SK-N-SH (cell line): ENCODE measurements around the gene CELF2. TPM values are rescaled to one million over a fixed set of nuclear protein-coding genes. Genes with fewer than 3 reads are reported as not detected.

Experiments
- CTCF ChIA-PET: fragments of 300-600, 350-600 bp; formaldehyde crosslinking; extraction: SDS; loops from one replicate; lab custom pipeline; 2021; lab: Yijun Ruan, JAX
- POLR2A ChIA-PET: fragments of 350-600 bp; sonication (Branson Sonifier 250); formaldehyde crosslinking; extraction: SDS; loops from one replicate; lab custom pipeline; 2020; ENCODE audit warnings: antibody characterized with exemption, inconsistent platforms; lab: Yijun Ruan, JAX
- DNase-seq: peaks from one replicate; pipeline ENCODE4 v3.0.0; 2012
- H2AFZ ChIP-seq: fragments of 200-600 bp; sonication (generic); 2 replicates; pipeline ENCODE4 v1.8.1; 2016; ENCODE audit warnings: antibody characterized with exemption, mild to moderate bottlenecking, low read depth
- H3F3A ChIP-seq: fragments of 200-600 bp; sonication (generic); replicated peaks from 2 replicates; pipeline ENCODE3; 2016; ENCODE audit warnings: antibody characterized with exemption, mild to moderate bottlenecking; ENCODE audit not compliant: insufficient read depth
- H3K27ac ChIP-seq, 2 experiments: fragments of 200-500 bp in 1 of 2; fragments of 200-600 bp in 1 of 2; sonication (Bioruptor generic) in 1 of 2; sonication (generic), shearing (Covaris generic) in 1 of 2; 2 replicates each; pipeline versions ENCODE4 v1.5.1 to v1.6.1; 2014 to 2016; ENCODE audit warnings: low read depth in 2 of 2, inconsistent platforms in 1 of 2, low read length in 1 of 2, mild to moderate bottlenecking in 1 of 2, mixed read lengths in 1 of 2
- H3K27me3 ChIP-seq: fragments of 200-600 bp; sonication (generic), shearing (Covaris generic); 2 replicates; pipeline ENCODE4 v1.6.1; 2016; ENCODE audit warnings: mixed run types; ENCODE audit not compliant: insufficient read depth
- H3K36me3 ChIP-seq, 2 experiments: fragments of 200-500 bp in 1 of 2; fragments of 200-600 bp in 1 of 2; sonication (Bioruptor generic) in 1 of 2; sonication (generic) in 1 of 2; replicated peaks in 1 of 2; 2 replicates each; pipeline versions ENCODE3 to v1.5.1; 2014 to 2016; ENCODE audit warnings: low read length in 1 of 2, mild to moderate bottlenecking in 1 of 2; ENCODE audit not compliant: insufficient read depth in 2 of 2, control insufficient read depth in 1 of 2
- H3K4me1 ChIP-seq, 2 experiments: fragments of 200-500 bp in 1 of 2; fragments of 200-600 bp in 1 of 2; sonication (Bioruptor generic) in 1 of 2; sonication (generic), shearing (Covaris generic) in 1 of 2; 2 replicates each; pipeline versions ENCODE4 v1.5.1 to v1.6.1; 2014 to 2016; ENCODE audit warnings: low read depth in 1 of 2, low read length in 1 of 2, mixed run types in 1 of 2; ENCODE audit not compliant: insufficient read depth in 2 of 2, control insufficient read depth in 1 of 2
- H3K4me2 ChIP-seq: fragments of 200-600 bp; sonication (generic), shearing (Covaris generic); 2 replicates; pipeline ENCODE4 v1.6.1; 2017; ENCODE audit warnings: mixed run types
- H3K4me3 ChIP-seq, 2 experiments: fragments of 200-500 bp in 1 of 2; fragments of 200-600 bp in 1 of 2; sonication (Bioruptor generic) in 1 of 2; sonication (generic), shearing (Covaris generic) in 1 of 2; 2 replicates each; pipeline versions ENCODE4 v1.5.1 to v1.8.1; 2014 to 2016; ENCODE audit warnings: low read depth in 2 of 2, inconsistent platforms in 1 of 2, low read length in 1 of 2, mild to moderate bottlenecking in 1 of 2, mixed read lengths in 1 of 2, moderate library complexity in 1 of 2
- H3K79me2 ChIP-seq: fragments of 200-600 bp; sonication (generic); 2 replicates; pipeline ENCODE4 v1.8.1; 2017; ENCODE audit warnings: mild to moderate bottlenecking; ENCODE audit not compliant: insufficient read depth
- H3K9ac ChIP-seq: fragments of 200-600 bp; sonication (generic); 2 replicates; pipeline ENCODE4 v1.6.1; 2017; ENCODE audit warnings: mixed run types
- H3K9me2 ChIP-seq: fragments of 200-600 bp; sonication (generic); 2 replicates; pipeline ENCODE4 v1.6.1; 2017; ENCODE audit warnings: mixed run types
- H3K9me3 ChIP-seq: fragments of 200-600 bp; sonication (generic); 2 replicates; pipeline ENCODE4 v1.6.1; 2017; ENCODE audit warnings: mixed run types, mild to moderate bottlenecking, moderate library complexity
- H4K20me1 ChIP-seq: fragments of 200-600 bp; sonication (generic); 2 replicates; pipeline ENCODE4 v1.6.1; 2017; ENCODE audit warnings: mild to moderate bottlenecking, mixed run types; ENCODE audit not compliant: insufficient read depth
- CTCF ChIP-seq: fragments of 200-600 bp; sonication (generic); IDR thresholded peaks from 2 replicates; pipeline ENCODE4 v1.6.1; 2017; ENCODE audit warnings: antibody characterized with exemption, mild to moderate bottlenecking, moderate library complexity
- ELF1 ChIP-seq: IDR thresholded peaks from 2 replicates; pipeline ENCODE4 v1.4.0; 2012
- EP300 ChIP-seq, 2 experiments: IDR thresholded peaks; 2 replicates each; pipeline versions ENCODE4 v1.4.0 to v1.6.1; 2012; ENCODE audit warnings: borderline replicate concordance in 1 of 2, low read depth in 1 of 2, low read length in 1 of 2
- EZH2phosphoT487 ChIP-seq: fragments of 200-600 bp; sonication (generic); IDR thresholded peaks from 2 replicates; pipeline ENCODE4 v1.6.1; 2017; ENCODE audit warnings: low read depth, mixed run types, mild to moderate bottlenecking, antibody characterized with exemption, moderate library complexity, borderline replicate concordance
- FOXJ3 ChIP-seq: sonication (generic); formaldehyde crosslinking; IDR thresholded peaks from 2 replicates; pipeline ENCODE4 v1.5.1; 2020; ENCODE audit warnings: mild to moderate bottlenecking, missing genetic modification reagents
- FOXM1 ChIP-seq: IDR thresholded peaks from 2 replicates; pipeline ENCODE4 v1.4.0; 2012; ENCODE audit warnings: low read depth, mild to moderate bottlenecking
- GABPA ChIP-seq: IDR thresholded peaks from 2 replicates; pipeline ENCODE4 v1.4.0; 2012; ENCODE audit warnings: low read depth, mild to moderate bottlenecking
- GATA2 ChIP-seq: sonication (generic); formaldehyde crosslinking; IDR thresholded peaks from 2 replicates; pipeline ENCODE4 v1.5.0; 2020; ENCODE audit warnings: mild to moderate bottlenecking, missing genetic modification reagents
- JUND ChIP-seq: IDR thresholded peaks from 2 replicates; pipeline ENCODE4 v1.4.0; 2012
- MAX ChIP-seq: IDR thresholded peaks from 2 replicates; pipeline ENCODE4 v1.4.0; 2012; ENCODE audit warnings: low read depth
- MXI1 ChIP-seq: IDR thresholded peaks from 2 replicates; pipeline ENCODE4 v1.6.1; 2012; ENCODE audit warnings: mild to moderate bottlenecking, low read depth, low read length, improper control_type of control experiment
- PBX3 ChIP-seq: IDR thresholded peaks from 2 replicates; pipeline ENCODE4; 2012
- POLR2AphosphoS5 ChIP-seq: IDR thresholded peaks from 2 replicates; pipeline ENCODE4 v1.6.1; 2012; ENCODE audit warnings: low read depth, low read length
- RCOR1 ChIP-seq: fragments of 150-350 bp; IDR thresholded peaks from 2 replicates; pipeline ENCODE4 v1.6.1; 2017; ENCODE audit warnings: antibody characterized with exemption, low read length
- REST ChIP-seq: IDR thresholded peaks from 2 replicates; pipeline ENCODE4 v1.6.1; 2012; ENCODE audit warnings: mild to moderate bottlenecking, low read depth, low read length, moderate library complexity
- RXRA ChIP-seq: IDR thresholded peaks from 2 replicates; pipeline ENCODE4 v1.4.0; 2012; ENCODE audit warnings: low read depth, mild to moderate bottlenecking, borderline replicate concordance
- USF1 ChIP-seq: IDR thresholded peaks from 2 replicates; pipeline ENCODE4 v1.4.0; 2012; ENCODE audit warnings: low read depth, borderline replicate concordance
- YY1 ChIP-seq: IDR thresholded peaks from 2 replicates; pipeline ENCODE4 v1.4.0; 2012; ENCODE audit warnings: low read depth, mild to moderate bottlenecking
- ZBTB33 ChIP-seq: IDR thresholded peaks from 2 replicates; pipeline ENCODE4 v1.4.0; 2012; ENCODE audit warnings: low read depth, borderline replicate concordance
- whole genome bisulfite sequencing: methylation state at CpG from one replicate; pipeline ENCODE4 v1.1.6; 2017; ENCODE audit warnings: low lambda C conversion rate; 5-methylcytosine and 5-hydroxymethylcytosine counted together
- polyA plus RNA-seq, 3 experiments: library from polyadenylated mRNA; depleted of rRNA; stranded (reverse); fragments of >200 nt; gene quantifications; 2 replicates each; pipeline ENCODE4 v1.2.3, GENCODE V29; 2012

The CELF2 gene
- polyA plus RNA-seq, 1 of the 3 experiments (the other 2 are of a cell fraction): 0.03 TPM

- no peak overlapping the region for H3K9ac ChIP-seq
- H3K9me2 ChIP-seq: no peaks in the 10 kb centered on the region
- H3K9me3 ChIP-seq: no peaks in the 10 kb centered on the region
- POLR2A ChIA-PET: no interaction called here
- H3K4me3 ChIP-seq: no peak overlapping the region
- H3K4me1 ChIP-seq: no peaks in the 10 kb centered on the region
- TF ChIP-seq USF1 (no peak), EP300 (IDR thresholded peaks at IDR 0.05; ENCODE audit: borderline replicate concordance in 1 of 2, low read depth in 1 of 2, low read length in 1 of 2) (no peak), GATA2 (CRISPR knock-in tag) (no peak), GABPA (no peak), FOXM1 (no peak), MAX (no peak), REST (no peak), RXRA (no peak), CTCF (no peak), ZBTB33 (no peak), PBX3 (no peak), EZH2phosphoT487 (no peak), JUND (no peak), MXI1 (no peak), YY1 (no peak), ELF1 (no peak), RCOR1 (no peak), POLR2AphosphoS5 (no peak), FOXJ3 (CRISPR knock-in tag) (no peak)
- no peak overlapping the region for H3K27ac ChIP-seq
- WGBS: 40% methylated on average over 7 of the region's 7 CpGs
- no peak overlapping the region for H3K4me2 ChIP-seq
- no peak overlapping the region for H2AFZ ChIP-seq
- H3K36me3 ChIP-seq: no peaks in the 10 kb centered on the region
- no peaks in the 10 kb centered on the region for H3K27me3 ChIP-seq
- no peak for DNase-seq
- no peaks in the 10 kb centered on the region for H4K20me1 ChIP-seq
- CTCF ChIA-PET: no interaction called here
- H3K79me2 ChIP-seq: no peaks in the 10 kb centered on the region
- no peaks in the 10 kb centered on the region for H3F3A ChIP-seq
Measured at GRCh38 chr10:11026773-11027172, 9.1 kb downstream of the CELF2 start.
